HT-29 (cell line): ENCODE measurements around the gene CNTN1. TPM values are rescaled to one million over a fixed set of nuclear protein-coding genes. Genes with fewer than 3 reads are reported as not detected.

Source experiments
- DNase-seq: peaks from one replicate; pipeline ENCODE4 v3.0.0-alpha.2; 2015; ENCODE audit warnings: low spot score
- total RNA-seq: library from RNA; depleted of rRNA; stranded (reverse); fragments of >200 nt; shearing (Covaris generic); gene quantifications from 2 replicates; pipeline ENCODE4 v1.2.3, GENCODE V29; 2014; rRNA removed

Gene CNTN1
- not detected in 2 replicates for total RNA-seq

GRCh38 chr12:40691913-40692764, at the start of gene CNTN1:
TSS of gene CNTN1 (plus strand) at chr12:40692439.
- no peak for DNase-seq

- no peak for DNase-seq
Measured at GRCh38 chr12:40643506-40643905, 48.7 kb upstream of the CNTN1 start.

- no peak for DNase-seq
Measured at GRCh38 chr12:40643976-40644375, 48.3 kb upstream of the CNTN1 start.

GRCh38 chr12:40644708-40645107, 47.5 kb upstream of the CNTN1 start:
- DNase-seq: no peak

- no peak for DNase-seq
Measured at GRCh38 chr12:40645361-40645760, 46.9 kb upstream of the CNTN1 start.

GRCh38 chr12:40646456-40646855, 45.8 kb upstream of the CNTN1 start:
- no peak for DNase-seq

- DNase-seq: no peak
Measured at GRCh38 chr12:40646911-40647310, 45.3 kb upstream of the CNTN1 start.

- DNase-seq: no peak
Measured at GRCh38 chr12:40647651-40648050, 44.6 kb upstream of the CNTN1 start.

- DNase-seq: no peak
Measured at GRCh38 chr12:40648519-40648918, 43.7 kb upstream of the CNTN1 start.

- DNase-seq: no peak
Measured at GRCh38 chr12:40650038-40650704, 42.1 kb upstream of the CNTN1 start.

GRCh38 chr12:40655451-40655850, 36.8 kb upstream of the CNTN1 start:
- DNase-seq: no peak

GRCh38 chr12:40662366-40662765, 29.9 kb upstream of the CNTN1 start:
- no peak for DNase-seq

- no peak for DNase-seq
Measured at GRCh38 chr12:40663781-40664180, 28.5 kb upstream of the CNTN1 start.

- no peak for DNase-seq
Measured at GRCh38 chr12:40668099-40668529, 24.1 kb upstream of the CNTN1 start.

- no peak for DNase-seq
Measured at GRCh38 chr12:40672741-40673271, 19.4 kb upstream of the CNTN1 start.

- DNase-seq: no peak
Measured at GRCh38 chr12:40681148-40681547, 11.1 kb upstream of the CNTN1 start.

- DNase-seq: no peak
Measured at GRCh38 chr12:40684986-40685385, 7.3 kb upstream of the CNTN1 start.

GRCh38 chr12:40688085-40688725, 4.0 kb upstream of the CNTN1 start:
- no peak for DNase-seq

- no peak for DNase-seq
Measured at GRCh38 chr12:40689576-40689975, 2.7 kb upstream of the CNTN1 start.

- DNase-seq: no peak
Measured at GRCh38 chr12:40692765-40693206, 547 bp downstream of the CNTN1 start.

- DNase-seq: no peak
Measured at GRCh38 chr12:40693207-40693821, 1.1 kb downstream of the CNTN1 start.
